Psoas muscle (tissue), 8 donors: Measurements from ENCODE around the gene ZFYVE27. TPM values are rescaled to one million over a fixed set of nuclear protein-coding genes. Genes with fewer than 3 reads are reported as not detected.

ENCODE experiments used
- ATAC-seq, 4 donors: fragments of 200-7000 bp; cut with Tn5 transposase; one replicate each; pipeline ENCODE4 v1.9.1; 2020; ENCODE audit warnings: moderate library complexity in 3 of 4, mild to moderate bottlenecking in 2 of 4
- DNase-seq, 2 donors: peaks; one replicate each; pipeline ENCODE4 v3.0.0-alpha.2; 2020
- H3K27ac ChIP-seq: fragments of 200-600 bp; one replicate; pipeline ENCODE4 v1.8.0; 2022
- H3K27me3 ChIP-seq, 3 donors: fragments of 200-600 bp in 1 of 3; one replicate each; pipeline versions ENCODE4 v1.6.1 to v1.8.0; 2013 to 2022; ENCODE audit warnings: low read length in 2 of 3, mild to moderate bottlenecking in 2 of 3, moderate library complexity in 1 of 3; ENCODE audit not compliant: insufficient read depth in 3 of 3
- H3K36me3 ChIP-seq, 2 donors: fragments of 200-600 bp in 1 of 2; one replicate each; pipeline versions ENCODE4 v1.6.1 to v1.8.0; 2013 to 2022; ENCODE audit warnings: low read depth in 1 of 2, mild to moderate bottlenecking in 1 of 2, moderate library complexity in 1 of 2; ENCODE audit not compliant: insufficient read depth in 1 of 2
- H3K4me1 ChIP-seq: fragments of 200-600 bp; one replicate; pipeline ENCODE4 v1.8.0; 2022
- H3K4me3 ChIP-seq: fragments of 200-600 bp; one replicate; pipeline ENCODE4 v1.8.0; 2022; ENCODE audit warnings: mild to moderate bottlenecking
- H3K9me3 ChIP-seq: fragments of 200-600 bp; one replicate; pipeline ENCODE4 v1.8.0; 2022
- CTCF ChIP-seq: fragments of 200-600 bp; IDR thresholded peaks from one replicate; pipeline ENCODE4 v1.8.0; 2022; ENCODE audit warnings: antibody characterized with exemption
- WGBS, 3 donors: extraction: QIAGEN DNeasy Blood & Tissue Kit; methylation state at CpG; one replicate each; pipeline versions ENCODE4 v1.1.6 to v1.1.7; 2013; 5-methylcytosine and 5-hydroxymethylcytosine counted together
- intact Hi-C, 2 donors: fragments of 100-400 bp; cut with DNase I; formaldehyde crosslinking; loops; one replicate each; pipeline versions ENCODE4 v1.11.0 to v1.14.2; 2022
- polyA plus RNA-seq, 3 donors: library from polyadenylated mRNA; stranded (reverse); fragments of 200-250 nt; gene quantifications; one replicate each; pipeline ENCODE4 v1.2.3, GENCODE V29; 2013
- total RNA-seq, 4 donors: library from RNA; stranded (reverse); fragmentation: NEBNext Ultra II Directional in 2 of 4; extraction: Animal tissue kit (Norgen Biotek cat#: 25700) in 2 of 4; gene quantifications; one replicate each; pipeline versions ENCODE4 v1.2.1 to v1.2.4, GENCODE V29; 2021 to 2023
- donor health status: healthy with polysubstance abuse.
- donor health status: DM: no; HTN: no; CAD: no; lungs with moderate emphysema.
- donor health status: Bipolar disorder and iron deficiency.
- donor health status: healthy.
- donor health status: DM: yes; HTN: yes; CAD: no.
- donor health status: DM: no; HTN: no; CAD: no.
- donor health status: DM: no; HTN: no; CAD: no.
- donor health status: DM: yes; HTN: yes; CAD: no.

The ZFYVE27 gene
- total and polyA plus RNA-seq, 7 donors: 8.3 to 20.1 (median 12.5) TPM

- Histone ChIP-seq H3K4me3 (no peak overlapping the region), H3K36me3 (no peaks in the 10 kb centered on the region), H3K9me3 (no peaks in the 10 kb centered on the region), H3K27me3 (peaks cover 0 to 5% (median 0%) of the 10 kb centered on the region in 3 donors), H3K27ac (no peak overlapping the region), H3K4me1 (peaks cover 6% of the 10 kb centered on the region)
- no peak for ATAC-seq
- WGBS, 3 donors: 67 to 87% (median 82%) methylated on average over 5 to 6 of the region's 6 CpGs
- intact Hi-C loops: no loop called here
- no peak for TF ChIP-seq CTCF
- no peak for DNase-seq
These were observed 53.0 kb downstream of the ZFYVE27 start for GRCh38 chr10:97789770-97790397.

- intact Hi-C loops: loop anchor here (1.0 kb wide), 1 partner anchor 77 kb away; no protein-coding TSS in a partner anchor
- peaks cover 10% of the 10 kb centered on the region for H3K4me1 ChIP-seq
- H3K27ac ChIP-seq: no peak overlapping the region
- H3K36me3 ChIP-seq: no peaks in the 10 kb centered on the region
- no peaks in the 10 kb centered on the region for H3K9me3 ChIP-seq
- H3K27me3 ChIP-seq: peaks cover 0 to 5% (median 0%) of the 10 kb centered on the region in 3 donors
- no peak overlapping the region for H3K4me3 ChIP-seq
- ATAC-seq (peak; percentile 81 to 95 (median 86)), DNase-seq (peak; percentile 67 to 82)
- peak; percentile 90 for TF ChIP-seq CTCF
- WGBS, 3 donors: 27 to 30% (median 27%) methylated on average over 13 of the region's 13 CpGs
These were observed 55.1 kb downstream of the ZFYVE27 start for GRCh38 chr10:97791824-97792721.

GRCh38 chr10:97795886-97796285 lies 59.0 kb downstream of the ZFYVE27 start:
- ATAC-seq (no peak), DNase-seq (no peak)
- H3K27ac ChIP-seq: no peak overlapping the region
- peaks cover 6% of the 10 kb centered on the region for H3K9me3 ChIP-seq
- 46 to 60% (median 57%) methylated on average over 4 of the region's 4 CpGs for WGBS, 3 donors
- H3K36me3 ChIP-seq: no peaks in the 10 kb centered on the region
- TF ChIP-seq CTCF: no peak
- intact Hi-C loops: no loop called here
- no peak overlapping the region for H3K4me3 ChIP-seq
- peaks cover 10% of the 10 kb centered on the region for H3K4me1 ChIP-seq
- peaks cover 0 to 5% (median 0%) of the 10 kb centered on the region in 3 donors for H3K27me3 ChIP-seq

- 13 to 28% (median 20%) methylated on average over 3 of the region's 3 CpGs for WGBS, 3 donors
- Histone ChIP-seq H3K4me3 (no peak overlapping the region), H3K9me3 (peaks cover 6% of the 10 kb centered on the region), H3K27me3 (peaks cover 0 to 1% (median 0%) of the 10 kb centered on the region in 3 donors), H3K36me3 (no peaks in the 10 kb centered on the region), H3K27ac (no peak overlapping the region), H3K4me1 (peaks cover 10% of the 10 kb centered on the region)
- DNase-seq (no peak), ATAC-seq (peak in 3 of 4 donors; percentile 61 to 72 (median 67))
- intact Hi-C loops: no loop called here
- TF ChIP-seq CTCF: no peak
These were observed 59.7 kb downstream of the ZFYVE27 start for GRCh38 chr10:97796651-97797050.
